Panc1 (cell line): Measurements from ENCODE around the gene AEBP2. TPM values are rescaled to one million over a fixed set of nuclear protein-coding genes. Genes with fewer than 3 reads are reported as not detected.

Source experiments
- ATAC-seq: fragments of 200-7000 bp; cut with Tn5 transposase; 2 replicates; pipeline ENCODE4 v1.9.1; 2020; ENCODE audit warnings: mild to moderate bottlenecking, moderate library complexity
- BruUV-seq: library from RNA; stranded (reverse); fragments of 400-500 nt; replicated peaks from 2 replicates; lab custom pipeline; 2021; lab: Mats Ljungman, UMichigan
- CTCF ChIA-PET: fragments of 300-600 bp; sonication (Branson Sonifier 250); formaldehyde crosslinking; loops from one replicate; lab custom pipeline; 2022; ENCODE audit warnings: antibody characterized with exemption; lab: Charles Lee
- POLR2A ChIA-PET: fragments of 300-600 bp; sonication (Branson Sonifier 250); formaldehyde crosslinking; loops from one replicate; lab custom pipeline; 2022; ENCODE audit warnings: antibody characterized with exemption; lab: Charles Lee
- DNase-seq: peaks from one replicate; pipeline ENCODE4 v3.0.0-alpha.2; 2010; ENCODE audit warnings: low read depth, low spot score
- H3K27ac ChIP-seq: 2 replicates; pipeline ENCODE4 v1.5.1; 2011; ENCODE audit warnings: mild to moderate bottlenecking, low read length, inconsistent platforms
- H3K27me3 ChIP-seq: fragments of 200-500 bp; sonication (Bioruptor generic); 2 replicates; pipeline ENCODE4 v1.6.0; 2014; ENCODE audit warnings: low read length, inconsistent platforms; ENCODE audit not compliant: control insufficient read depth, insufficient read depth
- H3K36me3 ChIP-seq: fragments of 200-500 bp; sonication (Bioruptor generic); 2 replicates; pipeline ENCODE4 v1.5.1; 2014; ENCODE audit warnings: inconsistent platforms, mild to moderate bottlenecking, low read length, moderate library complexity; ENCODE audit not compliant: control insufficient read depth, insufficient read depth
- H3K4me1 ChIP-seq: 2 replicates; pipeline ENCODE4 v1.5.1; 2011; ENCODE audit warnings: inconsistent platforms, mild to moderate bottlenecking, low read length, moderate library complexity; ENCODE audit not compliant: control insufficient read depth, insufficient read depth
- H3K4me3 ChIP-seq, 2 experiments: 2 replicates each; pipeline ENCODE4 v1.5.1; 2011 to 2012; ENCODE audit warnings: low read depth in 2 of 2, low read length in 2 of 2, mild to moderate bottlenecking in 2 of 2, inconsistent platforms in 1 of 2, moderate library complexity in 1 of 2
- H3K9me3 ChIP-seq: fragments of 200-500 bp; sonication (Bioruptor generic); 2 replicates; pipeline ENCODE4 v1.5.1; 2014; ENCODE audit warnings: low read depth, mild to moderate bottlenecking, inconsistent platforms, low read length, moderate library complexity; ENCODE audit not compliant: control insufficient read depth, insufficient read depth
- CTCF ChIP-seq: fragments of 450-650 bp; IDR thresholded peaks from 2 replicates; pipeline ENCODE4 v1.5.1; 2017; ENCODE audit warnings: mild to moderate bottlenecking
- POLR2AphosphoS5 ChIP-seq: IDR thresholded peaks from 2 replicates; pipeline ENCODE4 v1.6.1; 2012; ENCODE audit warnings: mild to moderate bottlenecking, low read depth, low read length, moderate library complexity
- REST ChIP-seq, 2 experiments: IDR thresholded peaks; 2 replicates each; pipeline ENCODE4 v1.6.1; 2011 to 2012; ENCODE audit warnings: low read depth in 2 of 2, control low read depth in 1 of 2, low read length in 1 of 2, mild to moderate bottlenecking in 1 of 2, moderate library complexity in 1 of 2; ENCODE audit not compliant: insufficient read depth in 1 of 2
- SIN3A ChIP-seq: IDR thresholded peaks from 2 replicates; pipeline ENCODE4 v1.6.1; 2012; ENCODE audit warnings: low read depth, mild to moderate bottlenecking, low read length, moderate library complexity, borderline replicate concordance; ENCODE audit not compliant: insufficient read depth
- TCF7L2 ChIP-seq: IDR thresholded peaks from 2 replicates; pipeline ENCODE4 v1.6.1; 2011; ENCODE audit warnings: mild to moderate bottlenecking, low read depth, low read length, inconsistent platforms
- in situ Hi-C: cut with HindIII; loops from 2 replicates; pipeline ENCODE4 v1.10.0; 2016; ENCODE audit warnings: low sequenced_read_pairs, low pct_unique_long_range_greater_than_20kb
- intact Hi-C: fragments of 100-400 bp; cut with micrococcal nuclease; formaldehyde crosslinking; loops from one replicate; pipeline ENCODE4 v1.10.0; 2022; ENCODE audit not compliant: unreplicated experiment
- total RNA-seq: library from RNA; stranded (reverse); gene quantifications from one replicate; pipeline ENCODE4 v1.2.1, GENCODE V29; 2021; ENCODE audit not compliant: unreplicated experiment

The AEBP2 gene
- total RNA-seq, 1 experiment from 2014 or later: 32.4 TPM

- in situ Hi-C loops: no loop called here
Observed at GRCh38 chr12:19437996-19438395, 1.3 kb upstream of the AEBP2 start.

More at GRCh38 chr12:19437996-19438395, 1.3 kb upstream of the AEBP2 start:
- Histone ChIP-seq H3K36me3 (no peaks in the 10 kb centered on the region; the same call in none of the 2 replicates), H3K4me3 (no peak overlapping the region), H3K27ac (no peak overlapping the region), H3K27me3 (no peaks in the 10 kb centered on the region), H3K9me3 (no peaks in the 10 kb centered on the region), H3K4me1 (peaks cover 7% of the 10 kb centered on the region; the same call in 1 of the 2 replicates)
- DNase-seq (no peak), ATAC-seq (no peak)
- no TSS peak for BruUV-seq
- CTCF ChIA-PET: no interaction called here
- TF ChIP-seq CTCF (no peak), REST (IDR thresholded peaks at IDR 0.05; ENCODE audit: insufficient read depth in 1 of 2, low read depth in 2 of 2, low read length in 1 of 2) (no peak), POLR2AphosphoS5 (no peak), TCF7L2 (no peak), SIN3A (no peak)
- POLR2A ChIA-PET: no interaction called here
- intact Hi-C loops: no loop called here
